ENCODE results near the gene KLHL5. TPM values are rescaled to one million over a fixed set of nuclear protein-coding genes. Genes with fewer than 3 reads are reported as not detected.
"Not testable (repeated sequence)": the region's sequence is repeated elsewhere in the genome, so short reads cannot be mapped to it uniquely, and the experiment has no call there.

KLHL5 gene, protein sequence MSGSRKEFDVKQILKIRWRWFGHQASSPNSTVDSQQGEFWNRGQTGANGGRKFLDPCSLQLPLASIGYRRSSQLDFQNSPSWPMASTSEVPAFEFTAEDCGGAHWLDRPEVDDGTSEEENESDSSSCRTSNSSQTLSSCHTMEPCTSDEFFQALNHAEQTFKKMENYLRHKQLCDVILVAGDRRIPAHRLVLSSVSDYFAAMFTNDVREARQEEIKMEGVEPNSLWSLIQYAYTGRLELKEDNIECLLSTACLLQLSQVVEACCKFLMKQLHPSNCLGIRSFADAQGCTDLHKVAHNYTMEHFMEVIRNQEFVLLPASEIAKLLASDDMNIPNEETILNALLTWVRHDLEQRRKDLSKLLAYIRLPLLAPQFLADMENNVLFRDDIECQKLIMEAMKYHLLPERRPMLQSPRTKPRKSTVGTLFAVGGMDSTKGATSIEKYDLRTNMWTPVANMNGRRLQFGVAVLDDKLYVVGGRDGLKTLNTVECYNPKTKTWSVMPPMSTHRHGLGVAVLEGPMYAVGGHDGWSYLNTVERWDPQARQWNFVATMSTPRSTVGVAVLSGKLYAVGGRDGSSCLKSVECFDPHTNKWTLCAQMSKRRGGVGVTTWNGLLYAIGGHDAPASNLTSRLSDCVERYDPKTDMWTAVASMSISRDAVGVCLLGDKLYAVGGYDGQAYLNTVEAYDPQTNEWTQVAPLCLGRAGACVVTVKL
- 45.4 TPM for total RNA-seq
- long read RNA-seq, partial matches to known transcripts: 20 of 25 reads
- long read RNA-seq, other reads (novel, unspliced or antisense): 4 of 25 reads

DNA sequence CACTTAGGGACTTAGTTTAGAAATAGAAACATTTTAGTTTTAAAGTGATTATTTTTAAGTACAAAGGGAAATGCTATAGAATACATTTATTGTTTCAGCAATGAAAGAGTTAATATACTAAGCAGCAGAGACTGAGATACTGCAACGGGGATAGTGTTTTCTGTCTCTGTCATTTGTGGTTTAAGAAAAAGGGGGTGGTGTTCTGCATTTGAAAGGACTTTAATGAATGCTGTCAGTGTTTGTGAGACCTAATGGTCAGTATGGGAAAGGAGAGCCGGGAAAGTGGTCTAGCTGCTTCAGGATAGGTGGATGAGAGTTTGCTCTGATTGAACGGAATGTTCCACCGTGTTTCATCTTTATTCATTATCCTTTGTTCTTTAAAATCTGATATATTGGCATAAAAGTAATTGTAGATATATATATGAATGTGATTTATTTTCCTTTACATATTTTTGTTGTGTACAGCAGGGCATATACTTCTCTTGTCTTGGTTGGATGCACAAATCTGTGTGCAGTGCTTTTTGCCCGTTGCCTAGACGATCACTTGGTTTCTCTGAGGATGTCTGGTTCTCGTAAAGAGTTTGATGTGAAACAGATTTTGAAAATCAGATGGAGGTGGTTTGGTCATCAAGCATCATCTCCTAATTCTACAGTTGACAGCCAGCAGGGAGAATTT lies at the start of gene KLHL5:
TSS of gene KLHL5 (plus strand) at position 139 of the 676 bp plus-strand sequence. CDS start at position 560, 421 bp downstream.
- no peak for DNase-seq (ENCODE audit: low spot score)

- DNase-seq (ENCODE audit: low spot score): no peak
These were observed 48.0 kb upstream of the KLHL5 start for GRCh38 chr4:39014028-39014427.

DNA sequence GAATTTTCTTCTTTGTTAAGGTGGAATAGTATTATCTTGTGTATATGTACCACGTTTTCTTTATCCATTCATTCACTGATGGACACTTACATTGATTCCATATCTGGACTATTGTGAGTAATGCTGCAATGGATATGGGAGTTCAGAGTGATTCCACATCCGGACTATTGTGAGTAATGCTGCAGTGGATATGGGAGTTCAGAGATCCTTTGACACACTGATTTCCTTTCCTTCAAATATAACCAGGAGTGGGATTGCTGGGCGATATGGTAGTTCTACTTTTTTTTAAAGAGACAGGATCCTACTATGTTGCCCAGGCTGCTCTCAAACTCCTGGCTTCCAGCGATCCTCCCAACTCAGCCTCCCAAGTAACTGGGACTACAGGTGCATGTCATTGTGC lies 41.9 kb upstream of the KLHL5 start:
- DNase-seq (ENCODE audit: low spot score): no peak

DNA sequence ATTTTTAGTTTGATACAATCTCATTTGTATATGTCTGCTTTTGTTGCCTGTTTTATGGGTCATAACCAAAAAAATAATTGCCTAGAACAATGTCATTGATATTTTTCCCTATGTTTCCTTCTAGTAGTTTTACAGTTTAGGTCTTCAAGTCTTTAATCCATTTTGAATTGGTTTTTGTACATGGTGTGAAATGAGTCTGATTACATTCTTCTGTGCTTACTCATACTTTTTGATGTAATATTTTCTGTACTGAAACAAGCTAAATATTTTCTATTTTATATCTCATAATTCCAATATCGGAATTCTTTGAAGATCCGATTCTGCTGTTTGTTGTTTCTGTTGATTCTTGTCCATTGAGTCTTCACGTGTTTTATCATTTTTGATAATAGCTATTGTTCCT lies 40.4 kb upstream of the KLHL5 start:
- no peak for DNase-seq (ENCODE audit: low spot score)

GRCh38 chr4:39022241-39022640 lies 39.8 kb upstream of the KLHL5 start:
- no peak for DNase-seq (ENCODE audit: low spot score)

DNA sequence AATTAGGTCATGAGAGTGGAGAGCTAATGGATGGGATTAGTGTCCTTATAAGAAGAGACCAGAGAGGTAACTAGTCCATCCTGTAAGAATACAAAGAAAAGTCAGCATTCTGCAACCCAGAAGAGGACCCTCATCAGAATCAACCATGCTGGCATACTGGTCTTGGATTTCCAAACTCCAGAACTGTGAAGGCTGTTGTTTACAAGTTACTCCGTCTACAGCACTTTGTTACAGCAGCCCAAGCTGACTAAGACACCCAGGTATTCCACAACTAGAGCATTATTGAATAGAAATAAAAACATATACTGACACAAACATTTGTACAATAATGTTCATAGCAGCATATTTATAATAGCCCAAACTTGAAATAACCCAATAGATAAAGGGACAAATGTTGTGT lies 39.0 kb upstream of the KLHL5 start:
- DNase-seq (ENCODE audit: low spot score): no peak

DNA sequence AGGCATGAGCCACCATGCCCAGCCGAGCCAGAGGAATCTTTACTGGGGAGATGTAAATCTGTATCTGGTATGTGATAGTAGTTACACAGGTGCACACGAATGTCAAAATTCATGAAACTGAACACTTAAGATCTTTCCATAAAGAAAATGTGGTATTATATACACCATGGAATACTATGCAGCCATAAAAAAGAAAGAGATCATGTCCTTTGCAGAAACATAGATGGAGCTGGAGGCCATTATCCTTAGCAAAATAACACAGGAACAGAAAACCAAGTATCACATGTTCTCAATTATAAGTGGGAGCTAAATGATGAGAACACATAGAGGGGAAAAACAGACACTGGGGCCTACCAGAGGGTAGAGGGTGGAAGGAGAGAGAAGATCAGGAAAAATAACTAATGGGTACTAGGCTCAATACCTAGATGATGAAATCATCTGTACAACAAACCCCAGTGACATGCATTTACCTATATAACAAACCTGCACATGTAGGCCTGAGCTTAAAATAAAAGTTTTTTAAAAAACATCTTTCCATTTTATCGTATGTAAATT lies 37.6 kb upstream of the KLHL5 start:
- no peak for DNase-seq (ENCODE audit: low spot score)

- no peak for DNase-seq (ENCODE audit: low spot score)
These were observed 36.4 kb upstream of the KLHL5 start for GRCh38 chr4:39025552-39026085.

DNA sequence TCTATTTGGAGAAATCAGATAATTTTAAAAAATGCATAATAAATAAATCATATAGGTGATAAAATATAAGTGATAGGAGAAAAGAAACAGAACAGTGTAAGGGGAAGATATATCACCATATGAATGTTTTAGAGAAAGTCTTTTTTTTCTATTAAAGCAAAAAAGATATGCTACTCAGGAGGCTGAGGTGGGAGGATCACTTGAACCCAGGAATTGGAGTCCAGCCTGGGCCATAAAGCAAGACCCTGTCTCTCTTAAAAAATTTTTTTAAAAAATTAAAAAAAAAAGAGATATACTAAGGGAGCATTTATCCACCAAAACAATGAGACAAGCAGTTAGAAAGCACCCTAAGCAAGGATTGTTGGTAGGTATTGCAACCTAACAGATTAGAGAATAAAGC lies 35.9 kb upstream of the KLHL5 start:
- no peak for DNase-seq (ENCODE audit: low spot score)

GRCh38 chr4:39029752-39030694 lies 32.0 kb upstream of the KLHL5 start:
- no peak for DNase-seq (ENCODE audit: low spot score)

DNA sequence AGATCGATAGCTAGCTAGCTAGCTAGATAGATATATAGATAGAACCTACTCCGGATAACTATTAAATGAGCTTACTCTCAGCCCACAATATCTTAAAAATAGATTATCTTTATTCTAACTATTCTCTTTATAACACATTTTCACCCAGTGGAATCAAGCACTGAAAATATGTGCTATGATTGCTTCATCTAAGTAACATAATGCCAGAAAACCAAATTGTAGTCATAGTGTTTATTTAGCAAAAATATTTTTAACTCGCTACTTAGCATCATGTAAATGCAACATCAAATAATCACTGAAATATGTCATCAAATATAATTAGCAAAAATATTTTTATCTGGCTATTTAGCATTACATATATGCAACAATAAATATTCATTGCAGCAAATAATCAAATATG lies 31.3 kb upstream of the KLHL5 start:
- no peak for DNase-seq (ENCODE audit: low spot score)

GRCh38 chr4:39031590-39032020 lies 30.4 kb upstream of the KLHL5 start:
- not testable (repeated sequence) for DNase-seq (ENCODE audit: low spot score)

GRCh38 chr4:39032218-39033085 lies 29.6 kb upstream of the KLHL5 start, which contains the start of gene TMEM156:
Gene TMEM156 (minus strand): TSS chr4:39032409. CDS start chr4:39032313, 96 bp downstream.
- DNase-seq (ENCODE audit: low spot score): no peak

GRCh38 chr4:39036172-39036571 lies 25.9 kb upstream of the KLHL5 start:
- no peak for DNase-seq (ENCODE audit: low spot score)

DNA sequence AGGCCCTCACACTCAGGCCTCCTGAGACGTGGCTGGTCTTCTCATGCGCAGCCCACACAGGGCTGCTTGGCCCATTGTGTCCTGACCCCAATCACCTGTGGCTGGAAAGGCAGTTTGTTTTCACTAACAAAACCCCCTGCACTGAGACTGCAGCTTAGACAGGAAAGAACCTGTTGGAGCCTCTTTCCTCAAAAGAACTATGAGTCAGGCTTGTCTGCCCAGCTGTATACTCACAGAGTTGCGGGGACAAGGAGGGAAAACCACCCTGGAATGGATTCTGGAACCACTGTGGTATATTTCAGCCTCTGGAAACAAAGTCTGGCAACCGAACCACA lies 24.6 kb upstream of the KLHL5 start:
- no peak for DNase-seq (ENCODE audit: low spot score)

DNA sequence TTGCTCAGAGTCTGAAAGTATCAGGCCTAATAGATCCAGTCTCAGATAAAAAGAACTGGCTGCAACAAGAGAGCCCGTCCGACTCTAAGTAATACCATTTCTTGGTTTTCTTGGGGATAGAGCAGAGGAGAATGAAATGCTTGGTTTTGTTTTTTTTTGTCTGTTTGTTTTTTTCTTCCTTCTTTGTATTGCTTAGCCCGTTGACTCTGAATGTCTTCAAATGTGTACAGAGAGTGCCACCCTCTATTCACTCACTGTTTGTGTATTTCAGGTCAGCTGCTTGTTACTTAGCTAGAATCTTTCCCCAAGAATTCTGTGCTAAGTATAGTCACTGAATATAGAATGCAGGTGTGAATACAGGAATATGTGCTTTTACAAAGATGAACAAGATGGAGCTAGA lies 24.1 kb upstream of the KLHL5 start:
- DNase-seq (ENCODE audit: low spot score): no peak

DNA sequence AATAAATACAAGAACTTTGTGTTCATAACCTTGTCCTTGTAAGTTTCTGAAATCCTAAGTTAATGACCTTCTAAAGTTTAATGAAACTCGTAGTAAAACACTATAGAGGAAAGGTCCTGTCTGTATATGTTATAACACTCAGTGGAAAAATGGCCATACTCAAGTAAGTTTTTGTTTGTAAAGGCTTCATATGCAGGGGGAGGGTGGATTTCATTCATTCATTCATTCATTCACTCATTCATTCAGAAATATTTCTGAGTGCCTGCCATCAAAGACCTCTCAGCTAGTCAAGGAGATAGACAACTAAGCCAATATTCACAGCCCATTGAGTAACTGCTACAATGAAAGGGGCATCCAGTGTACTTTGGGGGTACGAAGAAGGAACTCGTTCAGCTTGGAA lies 22.9 kb upstream of the KLHL5 start:
- DNase-seq (ENCODE audit: low spot score): no peak

GRCh38 chr4:39042366-39042765 lies 19.7 kb upstream of the KLHL5 start:
- no peak for DNase-seq (ENCODE audit: low spot score)

Data from mesenteric fat pad (tissue), 1 donor.